Activated B cell treated with CpG ODN at 0.5 μM for 24 hours (primary cell): ENCODE measurements around the gene PPM1N. TPM values are rescaled to one million over a fixed set of nuclear protein-coding genes. Genes with fewer than 3 reads are reported as not detected.

ENCODE experiments used
- ATAC-seq: fragments of 200-7000 bp; cut with Tn5 transposase; one replicate; pipeline ENCODE4 v1.10.0; 2021; ENCODE audit warnings: low read depth, mild to moderate bottlenecking, moderate library complexity
- CTCF ChIA-PET: fragments of 350-600 bp; sonication (Branson Sonifier 250); formaldehyde crosslinking; loops from one replicate; lab custom pipeline; 2021; ENCODE audit warnings: antibody characterized with exemption; lab: Charles Lee
- POLR2A ChIA-PET: fragments of 350-600 bp; sonication (Branson Sonifier 250); formaldehyde crosslinking; loops from one replicate; lab custom pipeline; 2021; ENCODE audit warnings: antibody characterized with exemption; lab: Charles Lee
- DNase-seq: peaks from one replicate; pipeline ENCODE4 v3.0.0; 2022
- H3K27ac Mint-ChIP-seq: one replicate; pipeline ENCODE4 v1.8.0; 2020; ENCODE audit warnings: mixed read lengths
- H3K27me3 Mint-ChIP-seq: one replicate; pipeline ENCODE4 v1.8.0; 2021; ENCODE audit warnings: mixed read lengths
- H3K36me3 Mint-ChIP-seq: one replicate; pipeline ENCODE4 v1.8.0; 2021; ENCODE audit warnings: low read depth, mixed read lengths
- H3K4me1 Mint-ChIP-seq: one replicate; pipeline ENCODE4 v1.8.0; 2021; ENCODE audit warnings: mixed read lengths
- H3K4me3 Mint-ChIP-seq: one replicate; pipeline ENCODE4 v1.8.0; 2020; ENCODE audit warnings: mild to moderate bottlenecking, mixed read lengths
- H3K9me3 Mint-ChIP-seq: one replicate; pipeline ENCODE4 v1.8.0; 2020; ENCODE audit warnings: mixed read lengths
- CTCF ChIP-seq: fragments of 200-600 bp; IDR thresholded peaks from one replicate; pipeline ENCODE4 v1.8.0; 2022; ENCODE audit warnings: antibody characterized with exemption, mild to moderate bottlenecking
- intact Hi-C: fragments of 100-400 bp; cut with micrococcal nuclease; formaldehyde crosslinking; loops from one replicate; pipeline ENCODE4 v1.15.1; 2024
- total RNA-seq: library from RNA; stranded (reverse); gene quantifications from 2 replicates; pipeline ENCODE4 v1.2.3, GENCODE V29; 2022

The PPM1N gene
- total RNA-seq, 1 donor from 2014 or later: 0.80 TPM

GRCh38 chr19:45477186-45477585 lies 21.1 kb upstream of the PPM1N start:
- TF ChIP-seq CTCF: no peak
- H3K4me3 Mint-ChIP-seq: no peak overlapping the region
- peaks cover 20% of the 10 kb centered on the region for H3K27me3 Mint-ChIP-seq
- no peak for DNase-seq
- ChIA-PET CTCF (interaction anchor here (2.1 to 6.1 kb wide), 3 partner anchors 9 to 75 kb away, joined by 50 to 336 read pairs (median 52); partner anchors contain the start of genes FOSB and PPP1R13L), POLR2A (interaction anchor here (0.6 to 2.6 kb wide), 4 partner anchors 9 to 38 kb away, joined by 3 to 66 read pairs (median 6); partner anchors contain the start of gene FOSB)
- peaks cover 11% of the 10 kb centered on the region for H3K36me3 Mint-ChIP-seq
- H3K4me1 Mint-ChIP-seq: peaks cover 30% of the 10 kb centered on the region
- intact Hi-C loops: no loop called here
- no peak for ATAC-seq
- H3K9me3 Mint-ChIP-seq: no peaks in the 10 kb centered on the region
- peak overlapping the region; percentile 56 for H3K27ac Mint-ChIP-seq

- CTCF ChIA-PET: interaction anchor here (0.6 to 6.1 kb wide), 23 partner anchors 10 to 228 kb away, joined by 3 to 336 read pairs (median 5); partner anchors contain the start of genes ERCC1, FOSB and PPP1R13L
- Mint-ChIP-seq H3K4me1 (peaks cover 23% of the 10 kb centered on the region), H3K9me3 (no peaks in the 10 kb centered on the region), H3K27me3 (peaks cover 17% of the 10 kb centered on the region), H3K36me3 (peaks cover 6% of the 10 kb centered on the region), H3K4me3 (peak overlapping the region; percentile 89), H3K27ac (peak overlapping the region; percentile 97)
- TF ChIP-seq CTCF: no peak
- intact Hi-C loops: loop anchor here (1.0 kb wide), 5 partner anchors 9 to 72 kb away; partner anchors contain the start of gene POLR1G
- DNase-seq (no peak), ATAC-seq (no peak)
- POLR2A ChIA-PET: interaction anchor here (0.6 to 2.6 kb wide), 20 partner anchors 9 to 215 kb away, joined by 3 to 92 read pairs (median 6); partner anchors contain the start of genes ERCC1, FOSB, PPP1R13L and QPCTL
Measured at GRCh38 chr19:45477713-45478453, 20.4 kb upstream of the PPM1N start.

GRCh38 chr19:45478454-45479238 lies 19.6 kb upstream of the PPM1N start:
- ChIA-PET CTCF (interaction anchor here (0.6 to 6.1 kb wide), 32 partner anchors 10 to 300 kb away, joined by 3 to 336 read pairs (median 4); partner anchors contain the start of genes BLOC1S3, ERCC1, FOSB and PPM1N), POLR2A (interaction anchor here (0.5 to 2.6 kb wide), 25 partner anchors 10 to 588 kb away, joined by 3 to 92 read pairs (median 5); partner anchors contain the start of genes ERCC1, FOSB, PPP1R13L and QPCTL)
- no peaks in the 10 kb centered on the region for H3K9me3 Mint-ChIP-seq
- ATAC-seq: peak; percentile 81
- peak; percentile 79 for DNase-seq
- peak; percentile 72 for TF ChIP-seq CTCF
- H3K4me3 Mint-ChIP-seq: peak overlapping the region; percentile 89
- peak overlapping the region; percentile 97 for H3K27ac Mint-ChIP-seq
- intact Hi-C loops: loop anchor here (1.0 kb wide), 6 partner anchors 9 to 108 kb away; partner anchors contain the start of genes ERCC2 and POLR1G
- peaks cover 21% of the 10 kb centered on the region for H3K4me1 Mint-ChIP-seq
- peaks cover 14% of the 10 kb centered on the region for H3K27me3 Mint-ChIP-seq
- peaks cover 5% of the 10 kb centered on the region for H3K36me3 Mint-ChIP-seq

GRCh38 chr19:45483033-45483432 lies 15.2 kb upstream of the PPM1N start:
- TF ChIP-seq CTCF: no peak
- no peak overlapping the region for H3K4me3 Mint-ChIP-seq
- peaks cover 17% of the 10 kb centered on the region for H3K4me1 Mint-ChIP-seq
- no peak overlapping the region for H3K27ac Mint-ChIP-seq
- H3K27me3 Mint-ChIP-seq: peaks cover 2% of the 10 kb centered on the region
- CTCF ChIA-PET: interaction anchor here (1.5 kb wide), 1 partner anchor 44 kb away, joined by 9 read pairs; no protein-coding TSS in a partner anchor
- intact Hi-C loops: no loop called here
- POLR2A ChIA-PET: no interaction called here
- no peaks in the 10 kb centered on the region for H3K9me3 Mint-ChIP-seq
- peaks cover 3% of the 10 kb centered on the region for H3K36me3 Mint-ChIP-seq
- DNase-seq: no peak
- ATAC-seq: no peak
